ENCODE results near the gene BLZF1.
"Not testable (repeated sequence)": the region's sequence is repeated elsewhere in the genome, so short reads cannot be mapped to it uniquely, and the experiment has no call there.

BLZF1 gene

DNA sequence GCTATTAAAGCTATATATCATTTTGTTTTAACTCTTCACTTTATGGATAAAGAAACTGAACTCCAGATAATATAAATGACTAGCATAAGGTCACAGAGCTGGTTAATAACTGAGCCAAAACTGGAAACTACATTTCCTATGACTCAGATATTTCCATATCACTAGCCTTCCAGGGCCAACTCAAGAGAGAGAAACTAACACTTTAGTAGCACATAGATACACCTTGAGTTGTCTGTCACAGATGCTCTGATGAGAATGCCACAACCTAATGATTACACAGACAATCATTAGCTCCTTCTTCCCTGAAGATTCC, 41.1 kb upstream of the BLZF1 start:
- no peak for TF ChIP-seq CTCF (IDR thresholded peaks at IDR 0.05)
- Histone ChIP-seq H3K4me3 (no peak overlapping the region), H3K27ac (no peak overlapping the region)
- DNase-seq (ENCODE audit: low spot score): no peak

- Histone ChIP-seq H3K27ac (no peak overlapping the region), H3K4me3 (no peak overlapping the region)
- no peak for DNase-seq (ENCODE audit: low spot score)
- TF ChIP-seq CTCF (IDR thresholded peaks at IDR 0.05): no peak
Measured at GRCh38 chr1:169327875-169328274, 40.1 kb upstream of the BLZF1 start.

DNA sequence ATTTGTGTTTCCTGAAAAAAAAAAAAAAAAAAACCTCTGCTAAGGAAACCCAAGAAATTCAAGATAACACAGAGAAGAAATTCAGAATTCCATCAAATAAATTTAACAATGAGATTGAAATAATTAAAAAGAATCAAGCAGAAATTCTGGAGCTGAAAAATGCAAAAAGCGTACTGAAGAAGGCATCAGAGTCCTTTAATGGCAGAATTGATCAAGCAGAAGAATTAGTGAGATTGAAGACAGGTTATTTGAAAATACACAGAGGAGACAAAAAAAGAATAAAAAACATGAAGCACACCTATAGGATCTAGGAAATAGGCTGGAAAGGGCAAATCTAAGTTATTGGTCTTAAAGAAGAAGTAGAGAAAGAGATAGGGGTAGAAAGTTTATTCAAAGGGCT, 38.6 kb upstream of the BLZF1 start:
- no peak for TF ChIP-seq CTCF (IDR thresholded peaks at IDR 0.05)
- no peak for DNase-seq (ENCODE audit: low spot score)
- Histone ChIP-seq H3K4me3 (no peak overlapping the region), H3K27ac (no peak overlapping the region)

- no peak for TF ChIP-seq CTCF (IDR thresholded peaks at IDR 0.05)
- no peak for DNase-seq (ENCODE audit: low spot score)
- Histone ChIP-seq H3K27ac (no peak overlapping the region), H3K4me3 (no peak overlapping the region)
Measured at GRCh38 chr1:169330927-169331326, 37.1 kb upstream of the BLZF1 start.

DNA sequence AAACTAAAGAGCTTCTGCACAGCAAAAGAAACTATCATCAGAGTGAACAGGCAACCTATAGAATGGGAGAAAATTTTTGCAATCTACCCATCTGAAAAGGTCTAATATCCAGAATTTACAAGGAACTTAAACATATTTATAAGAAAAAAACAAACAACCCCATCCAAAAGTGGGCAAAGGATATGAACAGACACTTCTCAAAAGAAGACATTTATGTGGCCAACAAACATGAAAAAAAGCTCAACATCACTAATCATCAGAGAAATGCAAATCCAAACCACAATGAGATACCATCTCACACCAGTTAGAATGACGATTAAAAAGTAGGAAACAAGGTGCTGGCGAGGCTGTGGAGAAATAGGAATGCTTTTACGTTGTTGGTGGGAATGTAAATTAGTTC, 33.3 kb upstream of the BLZF1 start:
- H3K27ac ChIP-seq; H3K4me3 ChIP-seq; DNase-seq (ENCODE audit: low spot score): not testable (repeated sequence)

GRCh38 chr1:169336947-169337715, 30.9 kb upstream of the BLZF1 start:
- not testable (repeated sequence) for DNase-seq (ENCODE audit: low spot score); H3K4me3 ChIP-seq; H3K27ac ChIP-seq

GRCh38 chr1:169338617-169339016, 29.4 kb upstream of the BLZF1 start:
- DNase-seq (ENCODE audit: low spot score): no peak
- no peak for TF ChIP-seq CTCF (IDR thresholded peaks at IDR 0.05)
- no peak overlapping the region for H3K27ac ChIP-seq

GRCh38 chr1:169339773-169340172, 28.2 kb upstream of the BLZF1 start:
- Histone ChIP-seq H3K4me3 (no peak overlapping the region), H3K27ac (no peak overlapping the region)
- no peak for DNase-seq (ENCODE audit: low spot score)
- no peak for TF ChIP-seq CTCF (IDR thresholded peaks at IDR 0.05)

More at GRCh38 chr1:169338617-169339016, 29.4 kb upstream of the BLZF1 start:
- H3K4me3 ChIP-seq: no peak overlapping the region
